Brain microvascular endothelial cell (primary cell): ENCODE measurements around the gene CHKB.
A peak's percentile ranks its signal among the peaks of the same experiment; 100 is the strongest.

Experiments used
- DNase-seq: peaks from one replicate; pipeline ENCODE4 v3.0.0-alpha.2; 2020
- H3K27ac ChIP-seq: fragments of 250-450 bp; sonication (Bioruptor Pico); 2 replicates; pipeline ENCODE4 v1.5.1; 2020; ENCODE audit warnings: mild to moderate bottlenecking, moderate library complexity
- H3K27me3 ChIP-seq: fragments of 250-450 bp; sonication (Bioruptor Pico); replicated peaks from 2 replicates; pipeline ENCODE4 v1.5.1; 2020; ENCODE audit warnings: mild to moderate bottlenecking
- H3K36me3 ChIP-seq: fragments of 250-450 bp; sonication (Bioruptor Pico); replicated peaks from 2 replicates; pipeline ENCODE4 v1.5.1; 2020; ENCODE audit warnings: mild to moderate bottlenecking
- H3K4me3 ChIP-seq: 2 replicates; pipeline ENCODE4 v1.5.1; 2011; ENCODE audit warnings: low read depth, mild to moderate bottlenecking, control low read depth, low read length, moderate library complexity
- in situ Hi-C: cut with HindIII; loops from 2 replicates; pipeline ENCODE4 v1.10.0; 2017; ENCODE audit warnings: low sequenced_read_pairs, low pct_ligation_motif_present
- TF ChIP-seq, protein P1 (sequence below): IDR thresholded peaks from 2 replicates; pipeline ENCODE4 v1.5.1; 2011; ENCODE audit warnings: low read depth, mild to moderate bottlenecking, moderate library complexity, low read length, control low read depth, inconsistent platforms; ENCODE audit errors: missing control alignments

Gene CHKB

DNA sequence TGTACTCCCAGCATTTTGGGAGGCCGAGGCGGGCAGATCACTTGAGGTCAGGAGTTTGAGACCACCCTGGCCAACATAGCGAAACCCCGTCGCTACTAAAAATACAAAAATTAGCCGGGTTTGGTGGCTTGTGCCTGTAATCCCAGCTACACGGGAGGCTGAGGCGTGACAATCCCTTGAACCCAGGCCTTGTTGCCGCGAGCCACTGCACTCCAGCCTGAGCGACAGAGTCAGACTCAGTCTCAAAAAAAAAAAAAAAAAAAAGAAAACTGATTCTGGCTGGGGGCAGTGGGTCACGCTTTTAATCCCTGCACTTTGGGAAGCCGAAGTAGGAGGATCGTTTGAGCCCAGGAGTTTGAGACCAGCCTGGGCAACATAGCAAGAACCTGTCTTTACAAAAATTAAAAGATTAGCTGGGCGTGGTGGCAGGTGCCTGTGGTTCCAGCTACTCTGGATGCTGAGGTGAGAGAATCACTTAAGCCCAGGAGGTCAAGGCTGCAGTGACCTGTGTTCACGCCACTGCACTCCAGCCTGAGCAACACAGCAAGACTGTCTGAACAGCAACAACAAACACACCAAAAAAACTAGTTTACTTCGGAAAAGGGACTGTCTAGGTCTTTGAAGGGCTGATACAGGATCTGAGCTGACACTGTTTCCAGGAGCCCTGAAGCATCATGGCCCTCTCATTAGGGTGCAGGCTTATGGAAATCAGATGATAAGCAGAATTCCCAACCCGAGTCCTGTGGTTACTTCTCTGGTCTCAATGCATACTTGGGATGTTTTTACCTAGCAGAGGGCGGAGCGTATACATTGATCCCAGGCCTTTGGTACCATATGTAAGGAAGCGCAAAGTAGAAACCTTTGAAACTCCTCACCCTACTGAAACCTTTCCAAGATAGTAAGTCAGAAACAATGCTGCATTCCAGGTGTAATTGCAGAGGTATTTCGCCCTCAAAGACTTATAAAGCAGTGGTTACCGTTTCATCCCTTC lies 1.8 kb upstream of the CHKB start:
- H3K4me3 ChIP-seq = no peak overlapping the region

GRCh38 chr22:50583294-50583861 lies 729 bp upstream of the CHKB start:
- no peak for DNase-seq
- in situ Hi-C loops = no loop called here
- Histone ChIP-seq H3K36me3 (no peaks in the 10 kb centered on the region), H3K27me3 (no peaks in the 10 kb centered on the region), H3K4me3 (peak overlapping the region; percentile 70), H3K27ac (no peak overlapping the region)
- TF ChIP-seq, protein P1, sequence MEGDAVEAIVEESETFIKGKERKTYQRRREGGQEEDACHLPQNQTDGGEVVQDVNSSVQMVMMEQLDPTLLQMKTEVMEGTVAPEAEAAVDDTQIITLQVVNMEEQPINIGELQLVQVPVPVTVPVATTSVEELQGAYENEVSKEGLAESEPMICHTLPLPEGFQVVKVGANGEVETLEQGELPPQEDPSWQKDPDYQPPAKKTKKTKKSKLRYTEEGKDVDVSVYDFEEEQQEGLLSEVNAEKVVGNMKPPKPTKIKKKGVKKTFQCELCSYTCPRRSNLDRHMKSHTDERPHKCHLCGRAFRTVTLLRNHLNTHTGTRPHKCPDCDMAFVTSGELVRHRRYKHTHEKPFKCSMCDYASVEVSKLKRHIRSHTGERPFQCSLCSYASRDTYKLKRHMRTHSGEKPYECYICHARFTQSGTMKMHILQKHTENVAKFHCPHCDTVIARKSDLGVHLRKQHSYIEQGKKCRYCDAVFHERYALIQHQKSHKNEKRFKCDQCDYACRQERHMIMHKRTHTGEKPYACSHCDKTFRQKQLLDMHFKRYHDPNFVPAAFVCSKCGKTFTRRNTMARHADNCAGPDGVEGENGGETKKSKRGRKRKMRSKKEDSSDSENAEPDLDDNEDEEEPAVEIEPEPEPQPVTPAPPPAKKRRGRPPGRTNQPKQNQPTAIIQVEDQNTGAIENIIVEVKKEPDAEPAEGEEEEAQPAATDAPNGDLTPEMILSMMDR = no peak

More for the DNA sequence above, 1.8 kb upstream of the CHKB start:
- TF ChIP-seq, protein P1 = no peak
- in situ Hi-C loops = no loop called here
- Histone ChIP-seq H3K27me3 (no peaks in the 10 kb centered on the region), H3K27ac (no peak overlapping the region), H3K36me3 (no peaks in the 10 kb centered on the region)
- no peak for DNase-seq

DNA sequence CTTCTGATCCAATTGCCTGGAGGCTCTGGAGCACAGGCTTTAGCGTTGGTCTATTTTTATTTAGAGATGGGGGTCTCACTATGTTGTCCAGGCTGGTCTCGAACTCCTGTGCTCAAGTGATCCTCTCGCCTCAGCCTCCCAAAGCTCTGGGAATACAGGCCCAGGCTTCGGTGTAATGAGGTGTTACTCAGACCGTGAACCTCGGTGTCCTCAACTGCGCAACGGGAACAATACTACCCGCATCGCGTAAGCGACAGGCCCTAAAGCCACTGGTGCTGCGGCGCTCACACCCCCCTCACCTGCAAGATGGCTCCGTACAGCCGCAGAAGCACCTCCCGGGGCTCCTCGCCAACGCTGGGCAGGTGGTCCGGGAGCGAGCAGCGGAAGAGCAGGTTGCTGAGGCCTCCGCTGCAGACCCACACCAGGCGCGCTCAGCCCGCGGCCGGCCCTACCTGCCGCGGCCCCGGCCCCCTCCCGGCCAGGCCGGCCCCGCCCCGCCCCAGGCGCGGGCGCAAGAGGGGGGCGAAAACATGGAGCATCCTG lies 628 bp downstream of the CHKB start:
- Histone ChIP-seq H3K36me3 (no peaks in the 10 kb centered on the region), H3K27me3 (no peaks in the 10 kb centered on the region), H3K27ac (peak overlapping the region; percentile 89), H3K4me3 (peak overlapping the region; percentile 78)
- in situ Hi-C loops = no loop called here
- no peak for DNase-seq
- TF ChIP-seq, protein P1 = no peak

GRCh38 chr22:50581031-50581949 lies 1.4 kb downstream of the CHKB start:
- no peaks in the 10 kb centered on the region for H3K36me3 ChIP-seq
- H3K4me3 ChIP-seq = peak overlapping the region; percentile 78
- no peaks in the 10 kb centered on the region for H3K27me3 ChIP-seq
- no peak for DNase-seq
- TF ChIP-seq, protein P1 = no peak
- no peak overlapping the region for H3K27ac ChIP-seq
- in situ Hi-C loops = no loop called here

DNA sequence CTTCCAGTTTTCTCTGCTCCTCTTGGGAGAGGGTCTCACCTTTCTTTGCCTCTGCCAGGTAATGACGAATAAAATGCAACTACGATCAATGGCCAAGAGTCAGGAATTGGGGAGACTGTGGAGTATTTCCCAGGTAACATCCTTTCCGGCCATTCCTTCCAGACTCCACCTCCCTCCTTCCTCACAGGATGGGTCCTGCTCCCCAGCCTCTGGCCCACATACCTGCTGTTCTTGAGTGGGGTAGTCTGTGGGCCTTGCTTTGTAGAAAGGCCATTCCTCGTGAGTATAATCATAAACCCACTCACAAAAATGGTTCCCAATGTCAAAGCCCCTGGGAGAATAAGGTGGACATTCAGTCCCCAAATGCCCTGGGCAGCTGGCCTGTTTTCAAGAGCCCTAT lies 2.9 kb downstream of the CHKB start:
- DNase-seq = no peak
- Histone ChIP-seq H3K27me3 (no peaks in the 10 kb centered on the region), H3K4me3 (no peak overlapping the region), H3K36me3 (no peaks in the 10 kb centered on the region), H3K27ac (no peak overlapping the region)
- TF ChIP-seq, protein P1 = no peak
- in situ Hi-C loops = no loop called here
